HG02938 (cell line): ENCODE data around the gene ARMC10.
"Not testable (repeated sequence)": the region's sequence is repeated elsewhere in the genome, so short reads cannot be mapped to it uniquely, and the experiment has no call there.

Source experiments
- ATAC-seq: cut with Tn5 transposase; IDR thresholded peaks from one replicate; pipeline ENCODE4 v1.9.1; 2021; ENCODE audit warnings: mild to moderate bottlenecking, moderate library complexity; ENCODE audit not compliant: unreplicated experiment

Gene ARMC10

DNA sequence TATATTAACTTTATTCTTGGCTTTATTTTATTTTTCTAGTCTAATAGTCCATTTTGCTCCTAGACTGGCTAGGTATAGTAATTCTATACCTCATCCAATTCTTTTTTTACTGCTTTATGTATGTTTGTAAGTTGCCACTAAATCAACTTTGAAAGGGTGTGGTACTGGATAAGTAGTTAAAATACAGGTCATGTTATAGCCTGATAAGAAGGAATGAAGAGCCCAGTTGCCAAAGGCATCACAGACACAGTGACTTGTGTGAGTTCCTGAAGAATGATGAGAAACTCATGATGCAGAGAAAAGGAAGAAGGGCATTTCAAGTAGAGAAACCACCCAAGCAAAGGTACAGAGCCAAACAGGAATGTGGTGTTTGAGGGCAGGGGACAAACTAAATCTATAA is 46.7 kb downstream of the ARMC10 start:
- no peak for ATAC-seq

DNA sequence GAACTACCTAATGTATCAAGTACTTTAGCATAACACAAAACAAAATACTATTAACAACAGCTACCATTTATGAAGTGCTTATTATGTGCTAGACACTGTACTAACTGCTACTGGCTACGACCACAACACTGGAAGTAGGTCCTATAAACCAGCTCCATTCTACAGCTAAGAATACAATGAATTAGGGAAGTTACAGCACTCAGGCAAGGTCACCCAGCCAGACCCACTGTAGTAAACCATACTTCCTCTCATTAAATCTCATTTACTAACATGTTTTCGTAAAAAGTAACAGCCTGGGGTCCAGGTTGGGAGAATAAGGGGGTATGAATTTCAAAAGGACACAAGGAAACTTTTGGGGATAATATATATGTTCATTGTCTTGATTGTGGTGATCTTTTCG is 48.6 kb downstream of the ARMC10 start:
- no peak for ATAC-seq

DNA sequence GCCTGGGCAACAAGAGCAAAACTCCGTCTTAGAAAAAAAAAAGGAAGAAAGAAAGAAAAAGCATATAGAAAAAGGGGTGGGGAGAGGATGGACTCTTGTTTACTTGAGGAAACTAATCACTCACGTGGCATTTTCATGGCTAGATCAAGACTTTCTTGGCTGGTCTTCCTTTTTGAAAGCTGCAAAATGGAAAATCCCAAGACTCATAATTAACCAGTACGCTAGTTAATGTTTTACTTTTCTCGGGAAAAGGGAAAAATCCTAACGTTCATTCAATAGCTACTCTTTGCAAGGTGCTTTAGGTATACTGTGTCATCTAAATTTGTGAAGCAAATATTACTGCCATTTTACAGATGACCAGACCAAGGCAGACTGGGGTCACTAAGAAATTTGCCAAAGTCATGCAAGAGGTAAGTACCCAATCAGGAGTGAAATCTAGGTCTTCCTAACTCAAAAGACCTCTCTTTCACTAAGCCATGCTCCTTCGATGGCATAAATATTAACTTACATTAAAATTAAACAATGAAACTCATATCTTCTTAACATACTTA is 49.6 kb downstream of the ARMC10 start:
- no peak for ATAC-seq

DNA sequence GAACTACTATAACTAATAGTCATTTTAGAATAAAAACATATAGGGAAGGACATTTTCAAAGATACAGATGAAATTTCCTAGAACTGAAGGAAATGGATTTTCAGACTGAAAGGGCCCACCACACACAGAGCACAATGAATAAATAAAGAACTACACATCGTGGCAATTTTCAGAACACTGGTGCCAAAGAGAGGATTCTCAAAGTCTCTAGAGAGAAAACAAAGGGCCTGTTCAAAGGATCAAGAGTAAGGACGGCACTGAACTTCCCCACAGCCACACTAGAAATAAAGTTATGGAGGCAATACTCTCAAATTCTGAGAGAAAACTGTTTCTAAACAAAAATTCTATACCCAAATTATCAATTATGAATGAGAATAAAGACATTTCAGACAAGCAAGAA is 52.1 kb downstream of the ARMC10 start:
- ATAC-seq: no peak

DNA sequence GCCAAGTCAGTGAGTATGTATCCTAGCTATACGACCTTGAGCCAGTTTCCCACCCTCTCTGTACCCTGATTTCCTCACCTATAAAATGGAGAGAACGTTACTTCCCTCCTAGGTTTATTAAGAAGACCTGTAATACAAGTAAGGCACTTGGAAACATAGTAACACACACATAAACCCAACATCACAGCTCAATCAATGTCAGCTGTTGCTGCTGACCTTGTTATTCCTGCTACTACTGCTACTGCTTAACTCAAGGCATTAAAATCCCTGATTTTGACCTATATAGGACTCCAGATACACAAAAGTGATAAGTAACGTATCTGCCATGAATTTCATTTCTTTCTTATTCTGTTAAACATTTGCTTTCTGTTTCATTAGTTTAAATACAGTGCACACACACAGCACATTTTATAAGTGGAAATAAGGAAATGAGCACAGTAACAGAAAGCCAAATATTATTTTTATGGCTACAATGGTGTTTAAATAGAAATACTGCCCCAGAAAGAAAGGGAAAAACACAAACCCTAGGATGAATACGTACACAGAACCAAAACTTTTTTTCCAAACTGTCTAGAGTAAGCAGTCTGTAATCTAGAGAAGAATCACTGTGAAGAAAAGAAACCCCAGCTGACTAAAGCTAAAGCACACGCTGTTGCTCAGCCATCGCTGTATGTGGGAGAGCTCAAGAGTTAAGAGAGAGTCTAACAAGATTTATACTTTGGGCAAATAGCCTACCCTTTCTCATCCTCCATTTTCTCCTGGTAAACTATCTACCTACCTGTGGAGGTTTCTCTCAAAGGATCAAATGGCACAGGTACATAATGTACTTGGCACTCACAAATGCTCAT is 55.0 kb downstream of the ARMC10 start:
- ATAC-seq: no peak

DNA sequence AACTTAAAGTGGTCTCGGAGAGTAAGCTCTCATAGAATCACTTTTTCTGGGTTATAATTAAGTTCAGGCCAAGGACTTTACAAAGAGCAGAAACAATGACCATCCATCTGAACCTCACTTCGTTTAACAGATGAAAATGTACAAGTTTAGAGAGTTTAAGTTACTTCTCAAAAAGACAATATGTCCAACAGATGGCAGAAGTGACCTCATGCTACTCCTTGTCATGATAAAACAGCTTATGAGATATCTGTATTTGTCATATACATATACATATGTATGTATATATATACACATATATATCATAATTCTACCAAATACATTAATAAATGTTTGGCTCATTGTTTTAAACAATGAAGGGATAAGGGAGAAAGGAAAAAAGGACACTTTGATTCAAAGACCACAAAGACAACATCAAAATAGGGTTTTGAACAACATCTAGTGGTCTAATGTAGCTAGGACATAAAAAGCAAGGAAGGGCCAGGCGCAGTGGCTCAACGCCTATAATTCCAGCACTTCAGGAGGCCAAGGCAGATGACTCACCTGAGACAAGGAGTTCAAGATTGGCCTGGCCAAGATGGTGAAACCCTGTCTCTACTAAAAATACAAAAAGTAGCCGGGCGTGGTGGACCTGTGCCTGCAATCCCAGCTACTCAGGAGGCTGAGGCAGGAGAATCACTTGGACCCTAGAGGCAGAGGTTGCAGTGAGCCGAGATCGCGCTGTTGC is 56.1 kb downstream of the ARMC10 start:
- no peak for ATAC-seq

DNA sequence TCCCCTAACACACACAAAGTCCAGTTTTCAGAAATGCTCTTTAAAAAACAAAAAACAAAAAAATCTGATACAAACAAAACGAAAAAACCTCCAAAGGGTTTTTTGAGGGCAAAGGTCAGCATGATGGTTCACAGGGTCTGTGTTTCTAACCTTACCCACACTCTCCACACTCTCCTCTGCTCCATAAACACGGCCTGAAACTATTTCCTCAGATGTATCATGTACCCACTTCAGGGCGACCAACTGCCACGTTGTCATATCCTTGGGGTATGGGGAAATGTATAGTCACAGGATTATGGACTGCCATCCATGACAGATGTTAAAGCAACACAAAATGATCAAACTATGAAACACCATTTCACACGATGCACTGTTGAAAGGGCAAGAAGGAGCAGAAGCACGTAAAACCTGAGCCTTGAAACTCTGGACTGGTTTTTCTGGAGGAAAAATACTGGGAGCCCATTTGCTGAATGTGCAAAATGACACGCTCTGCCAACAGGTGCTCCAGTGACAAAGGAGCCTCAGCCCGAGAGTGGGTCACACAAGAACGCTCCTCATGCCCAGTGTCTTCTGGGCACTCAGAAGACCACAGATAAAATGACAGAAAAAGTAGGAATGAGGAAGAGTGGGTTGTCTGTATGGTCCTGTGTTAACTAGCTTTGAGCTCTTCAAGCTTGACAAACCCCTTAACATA is 58.2 kb downstream of the ARMC10 start:
- ATAC-seq: no peak

DNA sequence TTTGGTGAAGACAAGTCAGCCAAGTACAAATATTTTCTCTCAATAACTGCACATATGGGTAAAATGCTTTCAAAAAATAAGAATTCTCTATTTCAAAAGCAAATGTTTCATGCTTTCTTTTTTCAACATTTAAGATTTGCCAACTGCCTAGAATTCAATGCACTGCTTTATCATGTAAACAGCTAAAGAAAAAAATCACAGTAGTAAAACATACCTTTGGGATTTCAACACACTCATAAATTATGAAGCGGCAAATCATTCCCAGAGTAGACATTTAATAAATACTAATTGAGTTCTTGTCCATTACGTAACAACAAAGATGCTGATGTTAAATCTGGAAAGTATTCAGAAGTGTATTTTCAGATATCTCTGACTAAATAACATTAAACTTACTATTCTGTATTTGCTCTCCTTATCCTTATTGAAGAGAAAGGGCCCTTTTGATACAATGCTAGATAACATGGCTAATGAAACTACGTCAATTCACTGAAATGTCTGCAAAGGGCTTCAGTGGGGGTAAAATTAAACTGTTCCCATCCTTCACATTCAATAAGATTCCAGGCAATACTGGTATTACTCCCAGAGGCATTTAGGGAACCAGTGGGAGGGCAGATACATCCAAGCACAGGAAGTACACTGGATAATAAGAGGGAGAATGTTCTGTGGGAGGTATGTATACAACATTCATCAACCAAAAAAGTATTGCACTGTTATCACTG is 60.1 kb downstream of the ARMC10 start:
- no peak for ATAC-seq

DNA sequence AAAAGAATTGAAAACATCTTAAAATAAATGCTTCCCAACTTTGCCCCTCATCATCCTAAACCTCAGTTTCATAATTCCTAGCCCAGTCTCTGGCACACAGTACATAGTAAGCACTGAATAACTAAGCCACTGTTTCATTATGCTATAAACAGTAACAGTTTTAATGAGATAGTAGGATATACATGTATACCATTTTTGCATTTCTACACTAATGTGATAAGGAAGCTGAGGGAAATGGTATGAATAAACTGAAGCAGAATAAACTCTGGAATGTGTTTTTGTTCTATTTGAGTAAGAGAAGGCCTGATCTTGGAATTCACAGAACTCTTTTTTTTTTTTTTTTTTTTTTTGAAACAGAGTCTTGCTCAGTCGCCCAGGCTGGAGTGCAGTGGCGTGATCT is 65.1 kb downstream of the ARMC10 start:
- ATAC-seq: no peak

DNA sequence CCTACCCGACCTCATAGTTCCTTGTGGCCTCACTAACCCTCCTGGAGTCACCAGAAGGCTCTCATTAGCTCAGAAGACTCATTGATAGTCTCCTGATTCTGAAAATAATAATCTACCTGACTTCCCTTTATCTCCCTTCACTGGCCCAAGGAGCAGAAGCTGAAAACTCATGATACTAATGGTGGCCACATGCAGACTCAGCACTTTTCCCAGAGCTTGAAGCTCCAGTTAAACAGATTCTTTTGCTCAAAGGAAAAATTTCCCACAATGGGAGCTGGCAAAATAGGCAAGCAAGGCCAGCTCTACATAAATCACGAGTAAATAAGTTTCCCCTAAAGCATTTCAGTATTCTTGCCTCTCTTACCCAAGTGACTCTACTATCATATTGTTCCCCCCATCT is 65.7 kb downstream of the ARMC10 start:
- no peak for ATAC-seq

DNA sequence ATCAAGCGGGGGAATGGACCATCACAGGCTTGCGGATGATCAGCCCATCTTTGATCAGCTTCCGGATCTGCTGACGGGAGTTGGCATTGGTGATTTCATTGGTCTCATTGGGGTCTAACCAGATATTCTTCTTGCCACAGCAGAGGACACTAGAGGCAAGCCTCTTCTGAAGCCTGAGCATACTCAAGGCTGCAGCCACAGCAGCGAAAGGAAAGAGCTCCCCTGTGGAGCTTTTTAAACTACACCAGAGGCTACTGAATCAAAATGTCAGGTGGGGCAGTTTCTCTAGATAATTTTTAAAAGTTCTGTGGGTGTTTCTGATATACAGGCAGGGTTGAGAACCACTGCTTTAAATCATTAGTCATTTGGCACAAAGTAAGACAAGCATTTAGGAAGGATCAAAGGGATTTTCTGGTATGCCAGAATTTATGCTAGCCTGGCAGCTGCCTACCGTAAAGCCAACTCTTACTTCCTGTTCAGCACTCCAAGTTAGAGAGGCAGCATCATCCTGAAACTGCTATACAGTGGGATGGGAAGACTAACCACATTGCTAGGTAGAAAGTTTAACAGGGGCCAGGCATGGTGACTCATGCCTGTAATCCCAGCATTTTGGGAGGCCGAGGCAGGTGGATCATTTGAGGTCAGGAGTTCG is 66.9 kb downstream of the ARMC10 start:
- no peak for ATAC-seq

DNA sequence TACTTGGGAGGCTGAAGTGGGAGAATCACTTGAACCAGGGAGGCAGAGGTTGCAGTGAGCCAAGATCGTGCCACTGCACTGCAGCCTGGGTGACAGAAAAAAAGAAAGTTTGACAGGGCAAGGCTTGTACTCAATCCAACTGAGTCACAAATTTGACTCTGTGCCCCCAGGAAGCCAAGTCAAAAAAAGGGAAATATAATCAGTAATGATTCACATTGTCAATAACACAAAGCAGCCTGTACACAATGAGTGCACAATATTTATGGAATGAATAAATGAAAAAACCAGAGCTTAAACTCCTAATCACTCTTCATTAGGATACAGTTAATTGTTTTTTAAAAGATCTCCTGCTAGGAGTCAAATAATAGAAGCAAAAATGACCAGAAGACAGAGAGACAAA is 67.6 kb downstream of the ARMC10 start:
- ATAC-seq: no peak

DNA sequence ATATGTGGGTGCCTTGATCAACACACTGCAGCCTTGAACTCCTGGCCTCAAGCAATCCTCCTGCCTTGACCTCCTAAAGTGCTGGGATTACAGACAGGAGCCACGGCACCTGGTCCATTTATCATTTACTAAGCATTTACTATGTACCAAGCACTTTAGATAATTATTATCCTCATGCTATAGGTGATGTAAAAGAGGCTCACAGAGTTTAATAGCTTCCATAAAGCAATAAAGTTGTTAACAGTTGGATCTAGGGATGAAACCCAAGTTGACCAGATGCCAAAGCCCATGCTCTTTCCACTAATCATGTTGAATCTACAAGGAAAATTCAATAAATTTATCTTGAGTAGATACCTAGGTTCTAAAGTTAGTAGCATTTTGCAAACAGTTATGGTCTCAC is 68.9 kb downstream of the ARMC10 start:
- ATAC-seq: no peak

DNA sequence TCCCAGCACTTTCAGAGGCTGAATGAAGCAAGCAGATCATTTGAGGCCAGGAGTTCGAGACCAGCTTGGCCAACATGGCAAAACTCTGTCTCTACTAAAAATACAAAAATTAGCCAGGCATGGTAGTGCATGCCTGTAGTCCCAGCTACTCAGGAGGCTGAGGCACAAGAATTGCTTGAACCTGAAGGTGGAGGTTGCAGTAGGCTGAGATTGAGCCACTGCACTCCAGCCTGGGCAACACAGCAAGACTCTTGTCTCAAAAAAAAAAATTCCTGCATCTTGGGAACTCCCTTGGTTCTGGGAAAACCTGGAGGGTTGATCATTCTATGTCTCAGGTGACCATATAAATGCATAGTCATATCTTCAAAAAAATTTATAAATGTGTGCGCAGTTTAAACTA is 69.8 kb downstream of the ARMC10 start:
- not testable (repeated sequence) for ATAC-seq

DNA sequence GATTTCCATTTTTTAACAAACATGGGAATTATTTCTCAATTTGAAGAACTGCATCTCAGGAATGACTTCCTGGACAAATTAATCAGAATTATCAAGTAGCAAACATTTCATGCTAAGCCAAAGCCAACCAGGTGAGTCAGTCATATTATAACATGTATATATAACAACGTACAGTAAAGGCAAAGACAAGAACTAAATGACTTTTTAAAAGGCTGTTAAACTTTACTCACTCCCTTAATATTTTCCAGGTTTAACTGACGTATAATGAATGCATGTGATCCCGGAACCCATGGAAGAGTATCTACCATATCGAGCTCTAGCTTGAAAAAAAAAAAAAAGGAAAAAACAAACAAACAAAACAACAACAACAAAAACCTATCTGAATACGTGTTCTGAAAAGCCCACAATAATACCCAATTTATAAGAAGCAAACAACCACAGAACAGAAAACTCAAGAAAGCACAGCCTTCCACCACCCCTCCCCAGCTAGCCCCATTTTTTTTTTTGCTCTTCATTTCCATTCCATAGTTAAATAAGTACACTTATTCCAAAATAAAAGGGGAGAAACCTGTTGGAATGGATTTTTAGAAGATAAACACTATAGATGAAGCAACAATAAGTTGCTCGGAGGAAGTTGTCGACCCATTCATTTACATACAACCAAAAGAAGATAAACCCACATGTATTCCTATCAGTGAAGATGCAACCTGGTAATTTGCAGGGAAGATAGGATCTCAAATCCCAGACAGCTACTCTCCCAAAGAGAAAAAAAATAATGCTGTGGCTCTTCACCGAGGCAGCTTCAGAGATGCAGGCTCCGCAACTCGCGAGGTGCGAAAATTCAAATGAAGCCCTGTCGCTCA is 73.4 kb downstream of the ARMC10 start:
- ATAC-seq: peak; percentile 51
